ENCODE data around the gene SLC17A2. TPM values are rescaled to one million over a fixed set of nuclear protein-coding genes. Genes with fewer than 3 reads are reported as not detected.

Gene SLC17A2, protein sequence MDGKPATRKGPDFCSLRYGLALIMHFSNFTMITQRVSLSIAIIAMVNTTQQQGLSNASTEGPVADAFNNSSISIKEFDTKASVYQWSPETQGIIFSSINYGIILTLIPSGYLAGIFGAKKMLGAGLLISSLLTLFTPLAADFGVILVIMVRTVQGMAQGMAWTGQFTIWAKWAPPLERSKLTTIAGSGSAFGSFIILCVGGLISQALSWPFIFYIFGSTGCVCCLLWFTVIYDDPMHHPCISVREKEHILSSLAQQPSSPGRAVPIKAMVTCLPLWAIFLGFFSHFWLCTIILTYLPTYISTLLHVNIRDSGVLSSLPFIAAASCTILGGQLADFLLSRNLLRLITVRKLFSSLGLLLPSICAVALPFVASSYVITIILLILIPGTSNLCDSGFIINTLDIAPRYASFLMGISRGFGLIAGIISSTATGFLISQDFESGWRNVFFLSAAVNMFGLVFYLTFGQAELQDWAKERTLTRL
- not detected in 2 replicates for total RNA-seq (2014; rRNA removed; shearing (Covaris generic))

DNA sequence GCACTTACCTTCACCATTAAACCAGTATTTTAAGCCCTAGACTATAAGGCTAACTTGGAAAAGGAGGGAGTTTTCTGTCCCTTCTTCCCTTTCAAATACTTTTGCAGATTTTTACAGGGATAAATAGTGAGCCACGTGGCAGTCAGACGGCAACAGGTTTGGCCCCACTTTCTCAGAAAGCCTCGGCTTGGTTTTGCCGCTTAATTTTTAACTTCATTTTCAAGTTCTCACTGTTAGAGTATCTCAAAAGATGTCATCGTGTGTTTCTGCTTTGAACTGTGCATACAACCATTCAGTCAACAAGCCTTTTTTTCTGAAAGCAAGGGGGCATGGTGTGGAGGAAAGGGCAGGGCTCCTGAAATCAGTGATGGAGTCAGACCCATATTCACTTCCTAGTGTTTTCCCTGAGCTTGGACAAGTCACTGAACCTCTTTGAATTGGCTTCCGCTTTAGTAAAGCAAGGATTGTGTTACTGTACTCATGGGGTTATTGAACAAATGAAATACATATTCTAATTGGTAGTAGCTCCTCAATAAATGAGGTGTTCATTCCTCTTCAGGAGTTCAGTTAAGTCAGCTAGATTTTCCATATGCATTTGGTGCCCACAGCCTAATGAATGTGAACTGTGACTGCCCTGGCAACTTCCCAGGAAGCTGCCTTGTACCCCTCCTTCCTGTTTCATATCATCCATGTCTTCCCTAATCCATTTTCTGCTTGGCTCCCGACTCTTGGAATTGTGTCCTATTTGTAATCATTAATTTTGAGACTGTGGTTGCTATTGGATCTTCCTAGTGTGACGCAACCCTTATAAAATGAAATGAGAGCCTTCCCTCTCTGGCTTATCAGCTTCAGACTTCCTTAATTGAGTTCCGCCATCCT is at the start of gene SLC17A2:
Gene SLC17A2, minus strand, starts transcription at position 160 of the 879 bp plus-strand sequence. CDS start 4,895 bp downstream, outside the sequence.
- no peak for DNase-seq (ENCODE audit: low spot score)

DNA sequence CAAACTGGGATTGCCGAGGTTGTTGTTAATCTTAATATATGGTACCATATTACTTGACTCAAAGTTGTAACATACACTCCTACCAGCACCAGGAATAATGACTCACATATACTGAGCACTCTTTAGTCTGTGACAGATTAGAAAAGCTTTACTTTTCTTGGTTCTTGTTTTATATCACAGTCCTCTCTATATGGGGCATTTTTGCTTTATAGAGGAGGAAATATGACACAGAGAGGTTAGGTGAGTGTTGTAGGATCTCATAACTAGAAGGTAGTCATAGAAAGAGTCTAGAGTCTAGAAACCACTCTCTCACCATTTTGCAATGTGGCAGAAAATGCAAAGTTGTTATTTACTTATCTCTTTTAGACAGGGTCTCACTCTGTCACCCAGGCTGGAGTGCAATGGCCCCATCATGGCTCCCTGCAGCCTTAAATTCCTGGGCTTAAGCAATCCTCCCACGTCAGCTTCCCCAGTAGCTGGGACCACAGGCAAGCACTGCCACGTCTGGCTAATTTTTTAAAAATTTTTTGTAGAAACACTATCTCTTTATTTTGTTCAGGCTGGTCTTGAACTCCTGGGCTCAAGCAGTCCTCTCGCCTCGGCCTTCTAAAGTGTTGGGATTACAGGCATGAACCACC is 45.6 kb upstream of the SLC17A2 start:
- no peak for DNase-seq (ENCODE audit: low spot score)

DNA sequence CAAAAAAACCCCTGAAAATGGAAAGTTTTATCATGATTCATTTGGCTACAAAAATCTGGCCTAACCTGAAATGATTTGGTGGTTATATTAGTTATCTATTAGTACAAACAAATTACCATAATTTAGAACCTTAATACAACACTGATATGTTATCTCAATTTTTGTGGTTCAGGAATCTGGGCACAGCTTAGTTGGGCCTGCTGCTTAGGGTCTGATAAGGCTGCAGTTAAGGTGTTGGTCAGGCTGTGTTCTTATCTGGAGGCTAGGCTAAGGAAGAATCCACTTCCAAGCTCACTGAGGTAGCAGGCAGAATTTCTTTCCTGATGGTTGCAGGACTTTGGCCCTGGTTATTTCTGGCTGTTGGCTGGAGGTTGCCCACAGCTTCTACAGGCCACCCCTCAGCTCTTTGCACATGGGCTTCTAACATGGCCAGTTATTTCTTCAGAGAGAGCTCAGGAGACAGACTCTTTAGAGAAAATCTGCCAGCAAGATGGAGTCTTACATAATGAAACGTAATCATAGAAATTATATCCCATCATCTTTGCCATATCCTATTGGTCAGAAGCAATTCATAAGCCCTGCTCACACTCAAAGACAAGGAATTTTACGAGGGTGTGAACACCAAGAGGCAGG is 43.5 kb upstream of the SLC17A2 start:
- no peak for DNase-seq (ENCODE audit: low spot score)

DNA sequence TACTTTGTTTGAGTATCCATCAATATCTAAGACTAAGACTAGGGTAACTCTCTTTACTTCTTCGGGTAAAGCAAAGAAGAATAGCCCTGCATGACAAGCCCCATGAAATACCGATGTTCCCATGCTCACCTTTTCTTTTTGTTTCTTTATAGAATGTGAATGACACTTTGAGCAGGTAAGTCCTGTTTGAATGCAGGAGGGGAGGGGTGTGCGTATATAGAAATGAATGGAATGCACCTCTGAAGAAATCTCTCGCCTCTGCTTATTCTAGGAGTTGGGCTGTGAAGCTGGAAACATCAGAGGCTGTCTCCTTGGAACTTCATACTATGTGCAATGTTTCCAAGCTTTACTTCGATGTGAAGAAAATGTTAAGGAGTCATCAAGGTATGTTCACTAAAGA is 42.4 kb upstream of the SLC17A2 start:
- DNase-seq (ENCODE audit: low spot score) = no peak

DNA sequence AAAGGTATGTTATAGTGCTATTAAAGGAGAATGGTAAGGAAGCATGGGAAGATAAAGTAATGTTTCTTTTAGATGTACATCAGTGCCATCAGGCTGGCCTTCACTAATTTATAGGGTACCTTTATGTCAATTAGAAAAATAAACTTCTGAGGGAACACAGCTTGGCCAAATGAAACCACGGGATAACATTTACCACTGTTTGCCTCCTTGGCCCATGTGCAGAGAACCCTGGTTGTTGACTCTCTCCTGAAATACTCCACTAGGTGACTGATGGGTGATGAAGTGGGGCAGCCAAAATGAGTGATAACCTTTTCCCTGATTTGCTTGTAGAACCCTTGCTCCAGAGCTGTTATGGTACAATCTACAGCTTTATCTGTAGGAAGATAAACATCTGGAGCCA is 41.6 kb upstream of the SLC17A2 start:
- no peak for DNase-seq (ENCODE audit: low spot score)

DNA sequence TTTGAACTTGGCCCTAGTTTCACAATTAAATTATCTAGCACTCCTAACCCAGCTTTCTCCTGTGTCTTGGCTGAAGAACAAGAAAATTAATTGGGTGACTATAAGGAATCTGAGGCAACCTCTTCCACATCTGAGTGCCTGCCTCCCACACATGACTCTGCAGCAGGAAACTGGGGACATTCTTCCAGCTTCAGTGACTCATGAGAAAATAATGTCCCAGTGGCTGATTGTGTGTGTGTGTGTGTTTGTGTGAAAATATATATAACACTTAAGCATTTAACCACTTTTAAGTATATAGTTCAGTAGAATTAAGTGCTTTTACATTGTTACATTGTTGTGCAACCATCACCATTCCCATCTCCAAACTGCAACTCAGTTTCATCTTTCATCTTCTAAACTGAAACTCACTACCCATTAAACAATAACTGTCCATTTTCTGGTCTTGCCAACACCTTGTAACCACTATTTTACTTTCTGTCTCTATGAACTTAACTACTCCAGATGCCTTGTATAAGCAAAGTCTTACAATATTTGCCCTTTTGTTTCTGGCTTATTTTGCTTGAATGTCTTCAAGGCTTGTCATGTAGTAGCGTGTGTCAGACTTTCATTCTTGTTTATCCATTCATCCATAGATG is 40.8 kb upstream of the SLC17A2 start:
- peak; percentile 91 for DNase-seq (ENCODE audit: low spot score)

DNA sequence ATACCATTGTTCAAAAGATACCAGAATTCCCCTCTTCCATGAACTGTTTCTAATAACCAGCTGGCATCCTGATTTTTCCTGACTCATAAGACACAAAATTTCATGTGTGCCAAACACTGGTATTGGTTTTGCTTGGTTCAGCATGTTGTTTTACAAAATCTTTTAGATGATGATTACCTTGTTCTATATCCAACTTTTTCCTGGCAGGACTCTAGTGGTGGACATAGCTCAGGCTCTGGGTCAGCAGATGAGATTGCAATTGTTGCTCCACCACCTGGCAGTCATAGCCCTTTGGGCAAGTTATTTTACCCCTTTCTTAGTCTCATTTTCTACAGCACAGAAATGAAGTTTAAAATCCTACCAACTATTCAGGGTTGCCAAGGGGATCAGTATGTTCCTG is 38.3 kb upstream of the SLC17A2 start:
- DNase-seq (ENCODE audit: low spot score) = no peak

DNA sequence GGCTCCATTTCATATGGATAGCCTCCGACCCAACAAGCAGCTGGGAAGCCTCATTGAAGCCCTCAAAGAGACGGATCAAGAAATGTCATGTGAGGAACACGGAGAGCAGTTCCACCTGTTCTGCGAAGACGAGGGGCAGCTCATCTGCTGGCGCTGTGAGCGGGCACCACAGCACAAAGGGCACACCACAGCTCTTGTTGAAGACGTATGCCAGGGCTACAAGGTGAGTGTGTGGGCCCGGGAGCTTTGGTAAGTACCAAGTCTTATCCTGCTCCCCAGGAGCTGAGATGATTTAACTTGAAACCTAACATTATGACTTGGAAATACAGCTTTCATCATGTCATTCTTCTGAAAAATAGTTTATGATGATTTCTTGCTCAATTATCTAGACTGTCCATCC is 36.2 kb upstream of the SLC17A2 start:
- DNase-seq (ENCODE audit: low spot score) = no peak

DNA sequence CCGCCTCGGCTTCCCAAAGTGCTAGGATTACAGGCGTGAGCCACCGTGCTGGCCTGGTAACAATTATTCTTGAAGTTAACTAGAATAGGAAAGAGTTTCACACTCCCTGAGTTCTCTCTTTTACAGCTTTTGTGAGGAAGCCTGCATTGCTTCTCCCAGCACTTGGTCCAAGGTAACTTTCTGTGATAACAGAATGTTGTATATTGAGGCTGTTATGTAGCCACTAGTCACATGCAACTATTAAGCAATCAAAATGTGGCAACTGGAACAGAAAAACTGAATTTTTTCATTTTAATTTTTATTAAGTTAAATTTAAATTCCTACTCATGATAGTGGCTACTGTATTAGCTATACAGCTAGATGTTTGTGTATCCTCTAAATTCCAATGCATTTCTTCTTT is 34.6 kb upstream of the SLC17A2 start:
- no peak for DNase-seq (ENCODE audit: low spot score)

DNA sequence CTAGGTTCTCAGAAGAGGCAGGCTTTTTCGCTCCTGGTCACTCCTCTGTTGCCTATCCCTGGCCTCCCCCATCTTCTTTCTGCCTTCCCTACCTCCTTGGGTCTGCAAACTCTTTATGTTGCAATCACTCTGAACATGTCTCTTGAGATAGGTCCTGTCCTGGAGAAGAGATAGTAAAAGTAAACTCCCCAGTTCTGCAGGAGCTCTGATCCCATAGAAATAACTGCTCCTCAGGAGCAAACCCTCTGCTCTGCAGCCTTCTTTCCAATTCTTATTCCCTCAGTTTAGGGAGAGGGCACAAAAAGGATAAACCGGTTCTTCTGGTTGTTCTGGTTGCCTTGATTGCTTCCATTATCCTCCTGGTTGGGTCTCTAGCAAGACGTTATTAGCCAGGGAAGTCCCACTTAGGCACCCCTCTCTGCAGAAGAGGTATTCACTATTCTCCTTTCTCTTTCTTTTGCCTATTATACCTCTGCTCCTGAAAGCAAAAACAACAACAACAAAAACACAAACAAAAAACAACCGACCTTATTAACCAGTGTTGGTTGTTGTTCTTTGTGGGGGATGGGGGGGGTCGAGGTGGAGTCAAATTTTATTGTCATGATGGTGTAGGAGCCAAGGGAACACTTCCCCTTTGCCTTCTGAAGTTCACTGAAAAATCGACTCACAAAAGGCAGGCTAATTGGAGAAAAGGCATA is 33.1 kb upstream of the SLC17A2 start:
- no peak for DNase-seq (ENCODE audit: low spot score)

DNA sequence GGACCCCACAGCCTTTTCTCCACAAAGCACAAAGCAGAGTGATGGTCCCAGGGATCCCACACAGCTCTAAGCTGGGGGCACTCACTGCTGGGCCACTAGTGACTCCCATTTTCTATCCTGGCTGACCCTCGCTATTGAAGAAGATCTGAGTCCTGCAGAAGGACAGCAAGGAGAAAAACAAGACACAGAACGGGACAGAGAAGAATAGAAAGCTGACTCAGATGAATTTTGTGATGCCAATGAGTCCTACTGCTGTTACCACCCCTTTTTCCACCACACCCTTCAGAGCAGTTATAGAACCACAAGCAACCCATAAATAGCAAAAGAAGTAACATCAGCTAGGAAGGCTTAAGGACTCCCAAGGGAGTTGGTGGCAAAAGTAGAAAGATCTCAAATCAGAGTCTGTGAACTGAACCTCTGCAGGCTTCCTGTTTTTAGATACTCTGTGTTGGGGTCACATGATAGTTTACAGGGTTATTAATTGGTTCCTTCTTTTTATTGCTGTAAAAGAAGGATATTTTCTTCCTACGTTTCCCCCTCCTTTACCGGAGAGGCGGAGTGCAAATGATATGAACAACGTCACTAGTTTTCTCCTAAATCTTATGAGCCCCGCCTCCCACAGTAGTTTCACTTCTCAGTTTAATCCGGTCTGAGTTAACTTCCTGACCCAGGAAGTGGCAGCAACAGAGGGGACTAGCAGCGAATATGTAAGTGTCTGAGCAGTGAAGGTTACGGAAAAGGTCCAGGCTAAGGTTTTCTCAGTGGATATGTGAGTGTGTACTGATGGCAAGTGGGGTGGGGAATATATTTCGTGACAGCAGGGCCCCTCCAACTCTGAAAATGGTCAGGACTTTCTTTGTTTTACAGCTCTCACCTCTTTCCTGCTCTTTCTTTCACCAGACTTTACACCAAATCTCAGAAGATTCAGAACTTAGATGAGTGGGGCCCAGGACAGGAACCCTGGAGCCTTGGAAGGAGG is 31.9 kb upstream of the SLC17A2 start, which contains the start of gene TRIM38:
Gene TRIM38, plus strand, starts transcription at position 654 of the 979 bp plus-strand sequence. CDS start 3,721 bp downstream, outside the sequence.
- peak; percentile 93 for DNase-seq (ENCODE audit: low spot score)

DNA sequence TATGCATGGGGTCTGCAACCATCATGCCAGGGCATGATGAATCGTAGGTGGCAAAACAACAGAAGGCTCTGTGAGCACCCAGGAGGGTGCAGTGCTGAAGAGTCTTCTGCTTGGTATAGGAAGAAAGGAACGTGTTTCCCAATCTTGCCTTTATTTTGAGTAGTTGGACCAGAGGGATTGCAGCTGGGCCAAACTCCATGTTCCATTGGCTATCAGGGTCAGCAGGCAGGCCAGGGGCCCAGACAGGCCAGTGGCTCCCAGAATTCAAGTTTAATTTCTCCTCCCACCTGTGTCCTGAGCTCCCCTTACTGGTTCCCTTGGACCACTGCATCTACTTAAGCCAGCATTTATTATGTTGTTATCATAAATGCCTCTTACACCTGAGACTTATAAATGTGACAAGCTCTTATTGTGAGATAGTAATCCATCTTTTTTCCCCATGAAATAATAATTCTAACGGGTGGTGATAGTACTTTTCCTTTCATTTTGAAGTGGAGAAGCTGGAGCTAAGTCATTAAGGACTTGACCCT is 31.2 kb upstream of the SLC17A2 start:
- no peak for DNase-seq (ENCODE audit: low spot score)

DNA sequence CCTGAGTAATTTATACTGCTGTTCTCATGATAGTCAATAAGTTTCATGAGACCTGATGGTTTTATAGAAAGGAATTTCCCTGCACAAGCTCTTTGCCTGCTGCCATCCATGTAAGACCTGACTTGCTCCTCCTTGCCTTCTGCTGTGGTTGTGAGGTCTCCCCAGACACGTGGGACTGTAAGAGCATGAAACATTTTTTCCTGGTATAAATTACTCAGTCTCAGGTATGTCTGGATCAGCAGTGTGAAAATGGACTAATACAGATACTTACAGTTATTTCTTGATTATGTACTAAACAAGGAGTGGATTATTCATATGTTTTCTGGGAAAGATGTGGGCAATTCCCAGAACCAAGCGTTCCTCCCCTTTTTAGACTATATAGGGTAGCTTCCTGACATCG is 30.2 kb upstream of the SLC17A2 start:
- DNase-seq (ENCODE audit: low spot score) = no peak

DNA sequence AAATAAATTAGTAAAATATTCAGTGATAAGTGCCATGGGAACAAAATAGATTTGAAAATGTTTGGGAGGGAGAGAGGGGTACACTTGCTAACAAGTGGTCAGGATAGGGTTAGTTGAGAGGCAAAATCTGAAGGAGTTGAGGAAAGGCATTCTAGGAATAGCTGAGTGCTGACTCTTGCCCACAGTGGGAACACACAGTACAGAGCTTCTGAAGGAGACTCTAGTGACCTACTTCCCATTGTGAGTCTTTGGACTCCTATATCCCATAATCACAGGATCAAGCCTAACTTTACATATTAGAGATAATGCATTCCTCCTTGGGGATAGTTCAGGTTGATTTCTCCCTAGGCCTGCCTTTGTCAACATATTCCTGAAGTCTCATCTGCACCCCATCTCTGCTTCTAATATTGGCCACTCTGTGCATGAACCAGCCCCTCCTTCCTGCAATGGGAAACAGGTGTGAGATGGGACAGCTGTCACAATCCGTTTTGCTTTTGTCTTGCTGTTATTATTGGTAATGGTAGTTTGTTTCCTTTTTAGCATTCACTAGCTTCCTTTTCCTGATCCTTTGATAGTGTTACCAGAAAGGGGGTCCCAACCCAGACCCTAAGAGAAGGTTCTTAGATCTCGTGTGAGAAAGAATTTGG is 29.5 kb upstream of the SLC17A2 start:
- no peak for DNase-seq (ENCODE audit: low spot score)

DNA sequence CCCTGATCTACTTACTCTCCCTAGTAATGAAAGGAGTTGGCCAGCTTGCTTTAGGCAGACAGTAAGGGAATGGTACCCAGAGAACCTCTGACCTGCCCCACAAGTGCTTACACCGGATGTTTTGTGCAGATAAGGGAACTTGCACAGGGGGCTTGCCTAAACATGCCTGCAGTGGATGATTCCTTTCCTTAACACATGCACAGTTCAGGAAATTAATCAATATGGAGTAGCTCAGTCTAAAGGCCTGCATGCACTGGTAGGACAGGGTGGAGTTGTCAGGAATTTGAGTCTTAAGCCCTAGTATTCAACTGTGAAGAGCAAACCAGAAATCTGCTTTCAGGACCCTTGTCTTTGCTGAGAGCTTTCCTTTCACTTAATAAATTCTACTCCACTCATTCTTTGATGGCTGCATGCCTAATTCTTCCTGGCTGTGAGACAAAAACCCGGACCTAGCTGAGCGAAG is 28.2 kb upstream of the SLC17A2 start:
- DNase-seq (ENCODE audit: low spot score) = no peak

DNA sequence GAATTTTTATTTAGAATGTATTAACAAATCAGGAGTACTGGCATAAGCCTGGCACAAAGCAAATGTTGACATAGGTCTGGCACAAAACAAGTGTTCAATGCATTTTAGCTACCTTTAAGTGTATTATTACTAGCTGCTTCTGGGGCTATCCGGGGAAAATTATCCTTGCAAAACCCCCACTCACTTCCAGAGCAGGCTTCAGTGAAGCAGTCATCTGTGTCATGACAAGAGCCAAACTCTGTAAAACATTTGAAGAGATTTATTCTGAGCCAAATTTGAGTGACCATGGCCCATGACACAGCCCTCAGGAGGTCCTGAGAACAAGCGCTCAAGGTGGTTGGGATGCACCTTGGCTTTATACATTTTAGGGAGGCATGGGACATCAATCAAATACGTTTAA is 25.7 kb upstream of the SLC17A2 start:
- no peak for DNase-seq (ENCODE audit: low spot score)

DNA sequence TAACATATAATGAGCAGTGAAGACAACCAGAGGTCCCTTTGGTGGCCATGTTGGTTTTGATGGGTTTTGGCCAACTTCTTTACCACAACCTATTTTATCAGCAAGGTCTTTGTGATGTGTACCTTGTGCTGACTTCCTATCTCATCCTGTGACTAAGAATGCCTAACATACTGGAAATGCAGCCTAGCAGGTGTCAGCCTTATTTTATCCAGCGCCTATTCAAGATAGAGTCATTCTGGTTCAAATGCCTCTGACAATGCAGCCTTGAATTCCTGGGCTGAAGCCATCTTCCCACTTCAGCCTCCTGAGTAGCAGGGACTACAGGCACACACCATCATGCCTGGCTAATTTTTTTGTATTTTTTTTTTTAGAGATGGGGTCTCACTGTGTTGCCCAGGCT is 24.3 kb upstream of the SLC17A2 start:
- no peak for DNase-seq (ENCODE audit: low spot score)

DNA sequence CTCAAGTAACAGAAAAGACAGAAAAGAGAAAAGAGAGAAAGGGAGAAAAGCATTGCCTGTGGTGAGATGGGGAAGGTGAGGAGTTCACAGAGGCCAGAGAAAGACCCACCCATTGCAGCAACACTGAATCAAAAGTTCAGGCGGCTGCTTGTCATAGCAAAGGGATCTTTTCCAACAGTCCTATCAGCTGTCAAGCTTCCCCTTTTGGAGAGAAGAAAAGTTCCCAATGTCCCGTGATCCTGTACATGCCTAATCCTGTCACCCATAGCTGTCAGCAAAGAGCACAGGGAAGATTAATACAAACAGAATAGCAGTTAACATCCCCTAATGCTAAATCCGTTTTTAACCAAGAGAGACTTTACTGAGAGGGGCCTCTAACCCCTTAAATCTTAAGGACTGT is 23.2 kb upstream of the SLC17A2 start:
- no peak for DNase-seq (ENCODE audit: low spot score)
